H1 (cell line): ENCODE measurements around the gene SERINC5. TPM values are rescaled to one million over a fixed set of nuclear protein-coding genes. Genes with fewer than 3 reads are reported as not detected.

Source experiments
- BRCA1 ChIP-seq: IDR thresholded peaks from 2 replicates; pipeline ENCODE4 v1.6.1; 2012; ENCODE audit warnings: low read depth, low read length, improper control_type of control experiment
- CBX8 ChIP-seq: fragments of 300-800, 300-1000 bp; sonication (generic); IDR thresholded peaks from 2 replicates; pipeline ENCODE4 v1.7.1; 2016; ENCODE audit warnings: low read depth, low read length, borderline replicate concordance
- CHD7 ChIP-seq: fragments of 300-600 bp; sonication (generic); IDR thresholded peaks from 2 replicates; pipeline ENCODE4 v1.7.1; 2012; ENCODE audit warnings: low read length, moderate library complexity, mild to moderate bottlenecking, inconsistent platforms; ENCODE audit not compliant: insufficient replicate concordance
- SP4 ChIP-seq: IDR thresholded peaks from 2 replicates; pipeline ENCODE4 v1.6.1; 2012; ENCODE audit warnings: low read length, inconsistent platforms
- polyA plus RNA-seq, 7 experiments: library from polyadenylated mRNA; depleted of rRNA in 3 of 7; stranded (reverse) in 5 of 7; unstranded in 2 of 7; fragments of >200 nt in 5 of 7; fragments of 200-250 nt in 2 of 7; gene quantifications; 1 replicate in 5 of 7; 2 replicates in 1 of 7; 4 replicates in 1 of 7; pipeline versions ENCODE4 v1.2.1 to v1.2.3, GENCODE V29; 2011 to 2013; ENCODE audit warnings: missing spikeins in 2 of 7, mixed read lengths in 2 of 7
- total RNA-seq: library from RNA; stranded (reverse); fragmentation: NEBNext Ultra II Directional; extraction: Animal tissue kit (Norgen Biotek cat#: 25700); gene quantifications from 2 replicates; pipeline ENCODE4 v1.2.1, GENCODE V29; 2021

Gene SERINC5
- total and polyA plus RNA-seq, 2 of the 8 experiments (the other 6 are each of a cell fraction or from before 2014, with no cell fraction given), result 32.2 to 149 TPM

- TF ChIP-seq CHD7, result no peak
- no peak for TF ChIP-seq CBX8
- TF ChIP-seq SP4, result no peak
- TF ChIP-seq BRCA1, result no peak
Measured at GRCh38 chr5:80122579-80122978, 133.3 kb downstream of the SERINC5 start (continued).
